Fibroblast of pulmonary artery (primary cell): ENCODE data around the gene PSD.

Experiments used
- DNase-seq: peaks from one replicate; pipeline ENCODE4 v3.0.0-alpha.2; 2010; ENCODE audit warnings: low read depth
- H3K4me3 ChIP-seq: replicated peaks from 2 replicates; pipeline ENCODE4 v1.5.1; 2011; ENCODE audit warnings: low read depth, mild to moderate bottlenecking, control low read depth, low read length, moderate library complexity
- CTCF ChIP-seq: IDR thresholded peaks from 2 replicates; pipeline ENCODE4 v1.5.1; 2011; ENCODE audit warnings: mild to moderate bottlenecking, control low read depth, low read length, inconsistent platforms; ENCODE audit errors: missing control alignments

The PSD gene

GRCh38 chr10:102400076-102400475 is 18.5 kb downstream of the PSD start:
- no peak for TF ChIP-seq CTCF
- no peak for DNase-seq
- no peak overlapping the region for H3K4me3 ChIP-seq

DNA sequence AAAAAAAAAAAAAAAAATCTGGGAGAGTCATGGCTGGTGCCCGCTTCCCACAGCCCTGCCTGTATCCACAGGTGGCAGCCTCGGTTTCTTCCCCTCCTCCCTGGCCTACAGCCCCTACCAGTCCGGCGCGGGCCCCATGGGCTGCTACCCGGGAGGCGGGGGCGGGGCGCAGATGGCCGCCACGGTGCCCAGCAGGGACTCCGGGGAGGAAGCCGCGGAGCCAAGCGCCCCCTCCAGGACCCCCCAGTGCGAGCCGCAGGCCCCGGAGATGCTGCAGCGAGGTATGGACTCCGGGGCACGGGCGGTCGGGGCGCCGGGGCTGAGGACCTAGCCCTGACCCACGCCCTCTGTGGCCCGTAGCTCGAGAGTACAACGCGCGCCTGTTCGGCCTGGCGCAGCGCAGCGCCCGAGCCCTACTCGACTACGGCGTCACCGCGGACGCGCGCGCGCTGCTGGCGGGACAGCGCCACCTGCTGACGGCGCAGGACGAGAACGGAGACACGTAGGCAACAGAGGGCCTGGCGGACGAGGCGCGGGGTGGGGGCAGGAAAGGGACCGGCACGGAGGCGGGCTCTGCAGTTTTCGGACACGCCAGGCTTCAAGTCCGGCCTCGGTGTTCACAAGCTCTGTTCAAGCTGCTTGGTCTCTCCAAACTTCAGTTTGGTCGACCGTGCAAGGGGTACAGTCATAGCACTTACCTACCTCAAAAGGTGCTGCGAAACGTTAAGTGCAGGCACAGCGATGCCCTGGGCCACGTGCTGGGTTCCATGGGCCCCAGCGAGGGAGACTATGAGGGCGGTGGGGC is 19.2 kb downstream of the PSD start:
- DNase-seq = peak; percentile 88
- H3K4me3 ChIP-seq = peak overlapping the region; percentile 49
- TF ChIP-seq CTCF = peak; percentile 57

- TF ChIP-seq CTCF = no peak
- H3K4me3 ChIP-seq = no peak overlapping the region
- no peak for DNase-seq
Observed at GRCh38 chr10:102398172-102399020, 20.2 kb downstream of the PSD start.

DNA sequence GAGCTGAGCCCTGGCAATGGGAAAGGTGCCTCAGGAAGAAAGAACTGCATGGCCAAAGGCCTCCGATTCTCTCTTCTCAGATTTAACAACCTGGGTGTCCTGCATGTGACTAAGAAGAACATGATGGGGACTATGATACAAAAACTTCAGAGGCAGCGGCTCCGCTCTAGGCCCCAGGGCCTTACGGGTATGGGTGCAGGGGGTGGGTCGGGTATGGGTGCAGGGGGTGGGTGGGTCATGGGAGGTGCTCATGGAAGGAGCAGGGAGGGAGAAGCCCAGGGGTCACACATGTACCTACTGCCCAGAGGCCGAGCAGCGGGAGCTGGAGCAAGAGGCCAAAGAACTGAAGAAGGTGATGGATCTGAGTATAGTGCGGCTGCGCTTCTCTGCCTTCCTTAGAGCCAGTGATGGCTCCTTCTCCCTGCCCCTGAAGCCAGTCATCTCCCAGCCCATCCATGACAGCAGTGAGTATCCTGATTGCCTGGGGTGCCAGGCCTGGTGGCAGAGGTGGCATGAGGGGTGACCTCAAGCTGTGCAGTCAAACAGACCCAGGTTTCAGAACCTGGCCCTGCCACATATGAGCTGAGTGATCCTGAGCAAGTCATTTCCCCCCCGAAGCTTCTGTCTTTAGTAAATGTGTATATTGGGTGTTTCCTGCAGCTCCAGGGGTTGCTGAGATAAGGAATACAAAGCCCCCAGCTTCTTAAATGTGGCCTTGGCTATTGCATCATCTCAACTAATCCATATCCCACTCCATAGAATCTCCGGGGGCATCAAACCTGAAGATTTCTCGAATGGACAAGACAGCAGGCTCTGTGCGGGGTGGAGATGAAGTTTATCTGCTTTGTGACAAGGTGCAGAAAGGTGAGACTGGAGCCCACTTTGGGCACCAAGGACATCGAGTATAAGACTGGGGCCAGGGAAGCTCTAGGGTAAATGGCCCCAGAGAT is 21.1 kb downstream of the PSD start:
- DNase-seq = no peak
- TF ChIP-seq CTCF = no peak
- no peak overlapping the region for H3K4me3 ChIP-seq

GRCh38 chr10:102396730-102397151 is 21.8 kb downstream of the PSD start:
- TF ChIP-seq CTCF = no peak
- peak overlapping the region; percentile 75 for H3K4me3 ChIP-seq
- DNase-seq = no peak

DNA sequence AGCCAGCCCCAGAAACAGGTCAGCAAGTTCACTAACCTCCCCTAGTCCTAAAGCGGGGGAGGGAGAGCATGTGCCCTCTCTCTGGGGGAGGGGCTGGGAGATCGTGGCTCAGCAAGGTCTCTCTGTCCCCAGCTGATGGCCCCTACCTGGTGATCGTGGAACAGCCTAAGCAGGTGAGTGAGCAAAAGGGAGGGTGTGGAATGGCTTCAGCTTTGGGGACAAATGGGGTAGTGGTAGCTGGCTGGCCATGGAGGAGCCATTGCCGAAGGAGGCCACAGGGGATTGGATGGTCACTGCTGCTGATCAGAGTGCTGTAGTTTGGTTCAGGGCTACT is 22.3 kb downstream of the PSD start:
- DNase-seq = no peak
- TF ChIP-seq CTCF = no peak
- H3K4me3 ChIP-seq = peak overlapping the region; percentile 75
